ENCODE measurements around the gene TCOF1. TPM values are rescaled to one million over a fixed set of nuclear protein-coding genes. Genes with fewer than 3 reads are reported as not detected.

Gene TCOF1
- total RNA-seq, 2 donors from 2014 or later: 17.3 to 68.5 TPM

DNA sequence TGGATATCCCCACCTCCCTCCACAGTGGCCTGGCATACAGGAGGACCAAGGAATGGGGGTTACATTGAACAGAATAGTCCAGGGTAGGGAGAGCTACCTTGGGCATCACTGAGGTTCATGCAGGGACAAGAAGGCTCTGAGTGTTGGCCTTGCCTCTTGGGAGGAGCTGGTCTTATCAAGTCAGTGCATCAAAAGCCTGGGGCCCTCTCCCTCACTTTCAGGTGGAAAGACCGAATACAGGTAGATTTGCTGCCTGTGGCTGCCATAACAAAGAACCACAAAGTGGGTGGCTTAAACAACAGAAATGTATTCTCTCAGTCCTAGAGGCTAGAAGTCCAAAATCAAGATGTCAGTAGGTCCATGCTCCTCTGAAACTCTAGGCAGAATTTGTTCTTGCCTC, 36.3 kb upstream of the TCOF1 start:
- Histone ChIP-seq H3K9ac (ENCODE audit: low read depth in 2 of 2, low read length in 2 of 2) (no peak overlapping the region), H3K9me3 (no peaks in the 10 kb centered on the region), H3K27me3 (no peaks in the 10 kb centered on the region), H3K27ac (no peak overlapping the region), H3K4me1 (no peaks in the 10 kb centered on the region), H3K36me3 (no peaks in the 10 kb centered on the region), H3K4me3 (no peak overlapping the region)
- TF ChIP-seq, protein P1, sequence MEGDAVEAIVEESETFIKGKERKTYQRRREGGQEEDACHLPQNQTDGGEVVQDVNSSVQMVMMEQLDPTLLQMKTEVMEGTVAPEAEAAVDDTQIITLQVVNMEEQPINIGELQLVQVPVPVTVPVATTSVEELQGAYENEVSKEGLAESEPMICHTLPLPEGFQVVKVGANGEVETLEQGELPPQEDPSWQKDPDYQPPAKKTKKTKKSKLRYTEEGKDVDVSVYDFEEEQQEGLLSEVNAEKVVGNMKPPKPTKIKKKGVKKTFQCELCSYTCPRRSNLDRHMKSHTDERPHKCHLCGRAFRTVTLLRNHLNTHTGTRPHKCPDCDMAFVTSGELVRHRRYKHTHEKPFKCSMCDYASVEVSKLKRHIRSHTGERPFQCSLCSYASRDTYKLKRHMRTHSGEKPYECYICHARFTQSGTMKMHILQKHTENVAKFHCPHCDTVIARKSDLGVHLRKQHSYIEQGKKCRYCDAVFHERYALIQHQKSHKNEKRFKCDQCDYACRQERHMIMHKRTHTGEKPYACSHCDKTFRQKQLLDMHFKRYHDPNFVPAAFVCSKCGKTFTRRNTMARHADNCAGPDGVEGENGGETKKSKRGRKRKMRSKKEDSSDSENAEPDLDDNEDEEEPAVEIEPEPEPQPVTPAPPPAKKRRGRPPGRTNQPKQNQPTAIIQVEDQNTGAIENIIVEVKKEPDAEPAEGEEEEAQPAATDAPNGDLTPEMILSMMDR (IDR thresholded peaks at IDR 0.05): no peak
- no peak for DNase-seq
- intact Hi-C loops (cut with DNase I): no loop called here

DNA sequence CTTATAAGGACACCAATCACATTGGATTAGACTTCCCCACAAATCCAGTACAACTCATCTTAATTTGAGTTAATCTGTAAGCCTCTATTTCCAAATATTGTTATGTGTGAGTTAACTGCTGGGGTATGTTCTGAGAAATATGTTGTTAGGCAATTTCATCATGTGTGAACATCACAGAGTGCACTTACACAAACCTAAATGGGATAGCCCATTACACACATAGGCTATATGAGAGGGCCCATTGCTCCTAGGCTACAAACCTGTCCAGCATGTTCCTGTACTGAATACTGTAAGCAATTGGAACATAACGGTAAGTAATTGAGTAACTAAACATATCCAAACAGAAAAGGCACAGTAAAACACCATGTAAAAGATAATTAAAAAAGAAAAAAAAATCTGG, 35.7 kb upstream of the TCOF1 start:
- no peak for DNase-seq
- Histone ChIP-seq H3K36me3 (no peaks in the 10 kb centered on the region), H3K4me3 (no peak overlapping the region), H3K27ac (no peak overlapping the region), H3K9me3 (no peaks in the 10 kb centered on the region), H3K4me1 (no peaks in the 10 kb centered on the region), H3K27me3 (no peaks in the 10 kb centered on the region), H3K9ac (ENCODE audit: low read depth in 2 of 2, low read length in 2 of 2) (no peak overlapping the region)
- intact Hi-C loops (cut with DNase I): no loop called here
- TF ChIP-seq, protein P1 (IDR thresholded peaks at IDR 0.05): no peak

DNA sequence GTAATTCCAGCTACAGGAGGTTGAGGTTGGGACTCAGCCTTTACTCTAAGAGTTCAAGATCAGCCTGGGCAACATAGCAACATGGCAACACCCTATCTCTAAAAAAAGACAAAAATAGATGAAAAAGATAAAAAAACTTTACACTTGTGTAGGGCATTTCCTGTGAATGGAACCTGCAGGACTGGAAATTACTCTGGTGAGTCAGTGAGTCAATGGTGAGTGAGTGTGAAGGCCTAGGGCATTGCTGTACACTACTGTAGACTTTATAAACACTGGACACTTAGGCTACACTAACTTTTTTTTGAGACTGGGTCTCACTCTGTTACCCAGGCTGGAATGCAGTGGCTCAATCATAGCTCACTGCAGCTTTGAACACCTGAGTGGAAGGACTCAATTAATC, 35.3 kb upstream of the TCOF1 start:
- H3K36me3 ChIP-seq: no peaks in the 10 kb centered on the region
- H3K4me1 ChIP-seq: no peaks in the 10 kb centered on the region
- intact Hi-C loops (cut with DNase I): no loop called here
- no peaks in the 10 kb centered on the region for H3K27me3 ChIP-seq
- no peak overlapping the region for H3K27ac ChIP-seq
- H3K4me3 ChIP-seq: no peak overlapping the region
- TF ChIP-seq, protein P1 (IDR thresholded peaks at IDR 0.05): no peak
- DNase-seq: no peak
- no peak overlapping the region for H3K9ac ChIP-seq (ENCODE audit: low read depth in 2 of 2, low read length in 2 of 2)
- H3K9me3 ChIP-seq: no peaks in the 10 kb centered on the region

DNA sequence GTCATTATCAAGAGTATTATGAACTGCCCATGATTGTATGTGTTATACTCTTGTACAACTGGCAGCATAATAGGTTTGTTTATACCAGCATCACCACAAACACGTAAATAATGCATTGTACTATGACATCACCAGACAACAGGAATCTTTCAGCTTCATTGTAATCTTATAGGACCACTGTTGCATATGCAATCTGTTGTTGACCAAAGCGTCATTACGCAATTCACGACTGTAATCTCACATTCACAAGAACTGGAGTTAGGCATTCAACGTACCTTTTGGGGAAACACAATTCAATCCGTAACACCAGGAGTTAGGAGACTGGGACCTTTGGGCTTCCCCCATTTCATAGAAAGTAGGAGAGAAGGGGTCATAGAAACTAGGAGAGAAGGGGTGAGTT, 34.4 kb upstream of the TCOF1 start:
- Histone ChIP-seq H3K4me1 (no peaks in the 10 kb centered on the region), H3K9me3 (no peaks in the 10 kb centered on the region), H3K9ac (ENCODE audit: low read depth in 2 of 2, low read length in 2 of 2) (no peak overlapping the region), H3K27me3 (no peaks in the 10 kb centered on the region), H3K27ac (no peak overlapping the region), H3K4me3 (no peak overlapping the region), H3K36me3 (no peaks in the 10 kb centered on the region)
- intact Hi-C loops (cut with DNase I): no loop called here
- TF ChIP-seq, protein P1 (IDR thresholded peaks at IDR 0.05): no peak
- no peak for DNase-seq

DNA sequence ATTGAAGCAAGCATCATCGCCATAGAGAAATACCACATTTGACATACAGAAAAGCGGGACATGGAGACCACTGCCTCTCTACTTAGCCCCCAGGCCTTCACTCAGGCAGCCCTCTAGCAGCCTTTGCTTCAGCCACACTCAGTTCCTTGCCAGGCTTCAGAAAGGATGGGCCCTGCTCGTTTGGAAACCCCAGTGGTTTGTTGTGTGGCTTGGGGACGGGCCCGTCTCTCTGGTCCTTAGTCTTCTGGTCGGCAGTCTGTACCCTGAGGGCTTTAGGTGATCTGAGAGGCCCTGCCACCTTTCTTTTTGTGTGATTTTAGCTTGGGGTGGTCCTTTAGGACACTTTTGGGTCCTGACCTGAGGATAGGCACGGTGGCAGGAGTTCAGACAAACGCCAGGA, 33.7 kb upstream of the TCOF1 start:
- H3K4me1 ChIP-seq: no peaks in the 10 kb centered on the region
- no peak overlapping the region for H3K4me3 ChIP-seq
- DNase-seq: no peak
- TF ChIP-seq, protein P1 (IDR thresholded peaks at IDR 0.05): no peak
- H3K9ac ChIP-seq (ENCODE audit: low read depth in 2 of 2, low read length in 2 of 2): no peak overlapping the region
- no peaks in the 10 kb centered on the region for H3K27me3 ChIP-seq
- H3K9me3 ChIP-seq: no peaks in the 10 kb centered on the region
- H3K27ac ChIP-seq: no peak overlapping the region
- no peaks in the 10 kb centered on the region for H3K36me3 ChIP-seq
- intact Hi-C loops (cut with DNase I): no loop called here

DNA sequence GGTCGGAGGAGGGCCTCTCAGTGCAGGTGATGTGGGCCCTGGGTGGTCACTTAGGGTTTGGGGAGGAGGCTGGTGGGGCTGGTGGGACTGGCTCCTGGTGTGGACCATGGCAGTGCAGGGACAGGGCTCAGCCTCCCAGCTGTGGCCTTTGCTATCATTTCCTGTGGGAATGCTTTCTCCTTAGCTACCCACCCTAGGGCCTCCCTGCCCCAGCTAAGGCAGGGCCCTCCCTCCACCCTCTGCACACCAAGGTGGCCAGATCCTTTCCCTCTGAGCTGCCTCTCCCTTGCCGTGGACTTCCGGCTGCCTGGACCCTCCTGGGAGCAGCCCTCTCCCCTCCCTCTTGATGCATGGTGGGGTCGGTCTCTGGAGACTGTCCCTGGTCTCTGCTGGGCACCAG, 32.1 kb upstream of the TCOF1 start:
- H3K27me3 ChIP-seq: no peaks in the 10 kb centered on the region
- no peaks in the 10 kb centered on the region for H3K36me3 ChIP-seq
- intact Hi-C loops (cut with DNase I): no loop called here
- no peaks in the 10 kb centered on the region for H3K4me1 ChIP-seq
- H3K27ac ChIP-seq: no peak overlapping the region
- H3K9ac ChIP-seq (ENCODE audit: low read depth in 2 of 2, low read length in 2 of 2): no peak overlapping the region
- TF ChIP-seq, protein P1 (IDR thresholded peaks at IDR 0.05): no peak
- DNase-seq: no peak
- H3K4me3 ChIP-seq: no peak overlapping the region
- H3K9me3 ChIP-seq: no peaks in the 10 kb centered on the region

Measured in colonic mucosa (tissue), 4 donors.